ENCODE results near the gene MT1X.

Gene MT1X

DNA sequence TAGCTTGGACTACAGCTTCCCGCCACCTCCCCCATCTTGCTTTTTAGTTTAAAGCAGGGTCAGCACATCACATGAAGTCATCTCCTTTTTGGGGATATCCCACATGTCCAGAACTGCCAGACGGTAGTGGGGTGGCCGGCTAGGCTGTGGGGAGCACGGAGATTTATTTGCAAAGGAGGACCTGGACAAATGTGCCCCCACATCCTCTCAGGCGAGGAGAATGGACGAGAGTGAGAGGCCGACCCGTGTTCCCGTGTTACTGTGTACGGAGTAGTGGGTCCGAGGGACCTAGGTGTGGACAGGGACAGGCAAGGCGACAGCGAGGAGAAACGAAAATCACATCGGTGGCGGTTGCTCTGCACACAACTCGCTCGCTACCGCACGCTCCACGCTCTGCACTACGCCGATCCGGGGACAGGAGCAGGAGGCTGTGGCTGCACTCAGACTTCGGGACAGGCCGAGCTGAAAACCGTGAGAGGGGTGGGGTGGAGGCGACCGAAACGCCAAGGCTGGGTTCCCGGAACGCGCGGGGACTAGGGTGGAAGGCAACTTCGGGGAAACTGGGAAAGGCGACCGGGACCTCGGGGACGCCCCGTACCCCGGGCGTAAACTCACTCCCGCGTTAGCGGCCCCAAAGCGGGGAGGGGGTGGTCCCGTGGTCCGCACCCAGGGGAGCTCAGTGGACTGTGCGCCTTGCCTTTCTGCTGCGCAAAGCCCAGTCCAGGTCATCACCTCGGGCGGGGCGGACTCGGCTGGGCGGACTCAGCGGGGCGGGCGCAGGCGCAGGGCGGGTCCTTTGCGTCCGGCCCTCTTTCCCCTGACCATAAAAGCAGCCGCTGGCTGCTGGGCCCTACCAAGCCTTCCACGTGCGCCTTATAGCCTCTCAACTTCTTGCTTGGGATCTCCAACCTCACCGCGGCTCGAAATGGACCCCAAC lies 44.2 kb upstream of the MT1X start, which contains the start of gene MT1A:
Gene MT1A, plus strand, starts transcription at position 853 of the 937 bp plus-strand sequence. Its CDS starts 73 bp downstream, at position 926.
- TF ChIP-seq, protein P1, sequence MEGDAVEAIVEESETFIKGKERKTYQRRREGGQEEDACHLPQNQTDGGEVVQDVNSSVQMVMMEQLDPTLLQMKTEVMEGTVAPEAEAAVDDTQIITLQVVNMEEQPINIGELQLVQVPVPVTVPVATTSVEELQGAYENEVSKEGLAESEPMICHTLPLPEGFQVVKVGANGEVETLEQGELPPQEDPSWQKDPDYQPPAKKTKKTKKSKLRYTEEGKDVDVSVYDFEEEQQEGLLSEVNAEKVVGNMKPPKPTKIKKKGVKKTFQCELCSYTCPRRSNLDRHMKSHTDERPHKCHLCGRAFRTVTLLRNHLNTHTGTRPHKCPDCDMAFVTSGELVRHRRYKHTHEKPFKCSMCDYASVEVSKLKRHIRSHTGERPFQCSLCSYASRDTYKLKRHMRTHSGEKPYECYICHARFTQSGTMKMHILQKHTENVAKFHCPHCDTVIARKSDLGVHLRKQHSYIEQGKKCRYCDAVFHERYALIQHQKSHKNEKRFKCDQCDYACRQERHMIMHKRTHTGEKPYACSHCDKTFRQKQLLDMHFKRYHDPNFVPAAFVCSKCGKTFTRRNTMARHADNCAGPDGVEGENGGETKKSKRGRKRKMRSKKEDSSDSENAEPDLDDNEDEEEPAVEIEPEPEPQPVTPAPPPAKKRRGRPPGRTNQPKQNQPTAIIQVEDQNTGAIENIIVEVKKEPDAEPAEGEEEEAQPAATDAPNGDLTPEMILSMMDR (IDR thresholded peaks at IDR 0.05; ENCODE audit: insufficient read depth, low read depth, low read length, missing control alignments) = no peak
- no peak within 1 kb of the TSS for H3K4me3 ChIP-seq (ENCODE audit: low read depth, low read length)
- no peak for DNase-seq (ENCODE audit: low read depth)

DNA sequence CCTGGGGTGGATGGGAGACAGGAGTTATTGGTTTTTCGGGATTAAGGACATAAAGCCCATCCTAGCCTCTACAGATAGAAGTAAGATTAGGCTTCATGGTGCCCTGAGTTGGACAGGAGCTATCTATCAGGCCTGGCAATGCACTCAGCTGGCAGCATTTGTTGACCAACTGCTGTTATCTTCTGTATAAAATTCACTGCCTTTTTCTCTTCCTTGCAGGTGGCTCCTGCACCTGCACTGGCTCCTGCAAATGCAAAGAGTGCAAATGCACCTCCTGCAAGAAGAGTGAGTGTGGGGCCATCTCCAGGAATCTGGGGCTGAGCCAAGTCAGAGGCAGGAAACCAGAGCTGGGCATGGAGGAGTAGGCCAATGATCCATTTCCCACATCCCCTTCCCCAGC lies 43.2 kb upstream of the MT1X start:
- TF ChIP-seq, protein P1 (IDR thresholded peaks at IDR 0.05; ENCODE audit: insufficient read depth, low read depth, low read length, missing control alignments) = no peak
- no peak for DNase-seq (ENCODE audit: low read depth)
- H3K4me3 ChIP-seq (ENCODE audit: low read depth, low read length) = no peak overlapping the region

GRCh38 chr16:56640076-56640475 lies 42.2 kb upstream of the MT1X start:
- H3K4me3 ChIP-seq (ENCODE audit: low read depth, low read length) = no peak overlapping the region
- no peak for DNase-seq (ENCODE audit: low read depth)
- TF ChIP-seq, protein P1 (IDR thresholded peaks at IDR 0.05; ENCODE audit: insufficient read depth, low read depth, low read length, missing control alignments) = no peak

GRCh38 chr16:56641166-56641565 lies 41.1 kb upstream of the MT1X start:
- no peak for DNase-seq (ENCODE audit: low read depth)
- no peak overlapping the region for H3K4me3 ChIP-seq (ENCODE audit: low read depth, low read length)
- TF ChIP-seq, protein P1 (IDR thresholded peaks at IDR 0.05; ENCODE audit: insufficient read depth, low read depth, low read length, missing control alignments) = no peak

GRCh38 chr16:56643080-56643778 lies 39.0 kb upstream of the MT1X start:
- H3K4me3 ChIP-seq (ENCODE audit: low read depth, low read length) = no peak overlapping the region
- DNase-seq (ENCODE audit: low read depth) = peak; percentile 59
- TF ChIP-seq, protein P1 (IDR thresholded peaks at IDR 0.05; ENCODE audit: insufficient read depth, low read depth, low read length, missing control alignments) = peak; percentile 6

GRCh38 chr16:56643833-56644232 lies 38.4 kb upstream of the MT1X start:
- H3K4me3 ChIP-seq (ENCODE audit: low read depth, low read length) = no peak overlapping the region
- DNase-seq (ENCODE audit: low read depth) = no peak
- TF ChIP-seq, protein P1 (IDR thresholded peaks at IDR 0.05; ENCODE audit: insufficient read depth, low read depth, low read length, missing control alignments) = no peak
